ENCODE results near the gene SMYD3.
"Not testable (repeated sequence)": the region's sequence is repeated elsewhere in the genome, so short reads cannot be mapped to it uniquely, and the experiment has no call there.

Gene SMYD3

DNA sequence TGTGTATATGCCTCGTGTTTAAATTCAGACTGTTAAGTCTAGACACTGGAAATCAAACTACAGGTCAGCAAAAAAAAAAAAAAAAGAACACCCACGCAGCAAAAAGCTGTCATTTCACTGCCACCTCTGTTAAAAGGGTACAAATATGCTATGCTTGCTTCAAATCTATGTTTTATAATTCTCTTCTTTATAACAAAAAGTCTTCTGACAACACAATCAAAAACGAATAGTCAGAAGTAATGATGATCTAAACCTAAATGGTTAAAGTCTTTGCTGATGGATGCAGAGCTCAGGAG, 438.9 kb downstream of the SMYD3 start:
- DNase-seq (ENCODE audit: low read depth): no peak

DNA sequence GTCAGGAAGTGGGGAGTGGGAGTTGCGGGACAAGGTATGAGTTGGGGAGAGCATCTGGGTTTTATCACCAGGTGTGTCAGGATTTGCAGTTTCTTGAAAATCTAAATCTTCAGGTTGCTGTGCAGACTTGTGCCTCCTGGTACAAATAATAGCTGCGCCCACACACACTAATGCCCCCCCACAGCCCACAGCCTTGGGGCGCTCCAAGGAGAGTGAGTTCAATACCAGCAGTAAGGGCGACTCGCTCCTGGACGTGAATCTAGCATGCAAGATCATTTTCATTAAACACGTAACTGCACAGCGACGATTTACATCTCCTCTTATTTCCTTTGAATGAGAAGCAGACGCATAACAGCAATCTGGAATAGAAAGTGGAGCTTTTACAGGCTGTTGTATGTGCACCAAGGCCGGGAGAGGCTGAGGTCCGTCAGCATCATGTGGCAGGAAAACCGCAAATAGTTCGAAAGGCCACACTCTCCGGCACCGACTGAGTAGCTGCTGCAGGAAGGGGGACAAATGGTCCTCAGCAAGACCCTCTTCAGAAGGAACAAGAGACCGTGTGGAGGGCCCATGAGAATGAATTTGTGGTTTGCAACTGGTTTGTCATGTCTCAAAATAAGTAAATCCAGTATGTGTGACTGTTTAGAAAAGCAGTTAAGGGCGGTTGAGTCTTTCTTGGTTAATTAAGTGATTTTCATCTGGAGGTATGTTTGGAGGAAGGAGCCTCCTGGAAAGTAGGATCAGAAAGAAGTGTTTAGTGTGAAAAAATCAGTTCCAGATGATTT, 439.5 kb downstream of the SMYD3 start:
- no peak for DNase-seq (ENCODE audit: low read depth)

DNA sequence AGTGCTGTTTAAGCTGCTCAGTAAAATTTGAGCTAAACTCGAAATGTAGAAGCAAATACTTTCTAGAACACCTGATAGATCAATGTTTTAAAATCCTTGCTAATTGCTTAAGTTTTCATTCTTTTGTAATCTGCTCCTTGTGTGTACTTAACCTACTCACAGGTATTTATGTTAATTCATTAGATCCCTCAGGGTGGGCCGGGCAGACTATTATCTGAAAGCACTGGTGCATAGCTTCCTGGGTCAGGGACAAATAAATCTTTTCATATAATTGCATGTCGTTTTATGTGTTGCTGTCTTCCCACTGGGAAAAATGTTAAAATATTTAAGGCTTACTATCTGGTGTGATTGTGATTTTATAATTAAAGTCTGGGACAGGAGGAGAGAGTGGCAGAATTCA, 440.5 kb downstream of the SMYD3 start:
- DNase-seq (ENCODE audit: low read depth): no peak

DNA sequence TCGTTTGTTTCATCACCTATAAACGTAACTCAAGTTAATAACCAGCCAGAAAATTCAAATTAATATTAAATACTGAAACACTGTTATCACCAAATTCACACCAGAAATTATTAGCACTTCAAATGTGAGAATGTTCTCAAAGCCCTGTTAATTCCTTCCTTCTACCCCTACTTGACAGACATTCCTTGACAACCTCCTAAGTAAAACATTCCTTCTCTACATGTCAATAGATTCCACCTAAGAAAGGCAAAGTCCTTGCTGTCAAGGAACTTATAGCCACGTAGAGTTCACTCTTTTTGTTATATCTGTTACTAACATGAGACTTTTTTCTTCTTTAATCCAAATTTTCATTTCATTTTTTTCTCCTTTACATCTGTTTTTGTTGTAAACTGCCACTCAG, 441.5 kb downstream of the SMYD3 start:
- no peak for DNase-seq (ENCODE audit: low read depth)

DNA sequence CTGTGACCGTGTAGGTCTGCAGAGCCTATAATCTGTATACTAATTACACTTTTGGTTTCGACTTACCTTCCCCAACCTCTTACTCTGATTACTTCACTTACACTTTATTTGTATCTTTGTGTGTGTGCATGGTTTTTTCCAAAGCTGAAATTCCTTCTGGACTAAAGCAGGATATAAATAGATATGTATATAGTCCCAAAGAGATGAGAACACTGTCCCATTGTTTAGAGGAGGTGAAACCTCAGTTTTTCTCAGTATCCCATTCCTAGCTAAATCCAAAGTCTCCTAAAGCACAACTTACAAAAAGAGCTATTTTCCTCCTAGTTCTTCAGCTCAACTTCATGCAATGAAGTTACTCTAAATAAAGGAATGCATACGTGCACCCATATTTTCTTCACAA, 442.2 kb downstream of the SMYD3 start:
- no peak for DNase-seq (ENCODE audit: low read depth)

DNA sequence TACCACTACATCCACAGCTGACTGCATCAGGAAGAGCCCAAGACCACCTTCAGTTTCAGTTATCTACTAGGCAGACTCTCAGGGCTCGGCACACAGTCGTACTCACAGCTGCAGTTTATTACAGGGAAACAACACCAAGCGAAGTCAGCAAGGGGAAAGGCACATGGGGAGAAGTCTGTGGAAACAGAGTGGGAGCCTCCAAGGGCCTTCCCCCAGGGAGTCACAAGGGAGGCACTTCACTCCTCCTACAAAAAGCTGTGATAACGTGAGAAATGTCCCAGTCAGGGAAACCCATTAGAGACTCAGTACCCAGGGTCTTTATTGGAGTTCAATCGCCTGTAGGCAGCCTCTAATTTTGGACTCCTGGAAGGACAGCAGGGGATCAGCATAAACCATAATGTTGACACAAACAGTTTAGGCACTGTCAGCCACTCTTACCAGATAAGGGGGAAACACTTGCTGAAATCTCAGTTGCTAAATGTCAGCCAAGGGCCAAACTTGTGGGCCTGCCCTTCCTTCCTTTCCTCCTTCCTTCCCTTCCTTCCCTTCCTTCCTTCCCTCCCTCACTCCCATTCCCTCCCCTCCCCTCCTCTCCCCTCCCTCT, 444.0 kb downstream of the SMYD3 start:
- no peak for DNase-seq (ENCODE audit: low read depth)

DNA sequence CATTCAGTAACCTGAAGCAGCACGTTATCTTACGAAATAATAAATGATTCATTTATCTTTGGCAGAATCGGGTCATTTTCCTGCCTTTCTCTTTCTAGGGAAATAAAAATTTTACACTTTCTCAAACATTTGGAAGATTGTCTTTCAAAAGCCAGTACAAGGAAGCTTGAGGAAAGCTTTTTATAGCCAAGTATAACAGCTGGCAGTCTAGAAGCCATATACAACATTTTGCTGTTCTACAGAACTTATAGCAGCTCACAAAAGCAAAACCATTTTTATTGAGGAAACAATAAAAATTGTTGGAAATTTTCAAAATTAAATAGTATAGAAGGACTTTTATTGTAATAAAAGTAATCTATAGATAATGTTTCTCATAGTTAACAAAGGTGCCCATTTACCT, 448.6 kb downstream of the SMYD3 start:
- no peak for DNase-seq (ENCODE audit: low read depth)

DNA sequence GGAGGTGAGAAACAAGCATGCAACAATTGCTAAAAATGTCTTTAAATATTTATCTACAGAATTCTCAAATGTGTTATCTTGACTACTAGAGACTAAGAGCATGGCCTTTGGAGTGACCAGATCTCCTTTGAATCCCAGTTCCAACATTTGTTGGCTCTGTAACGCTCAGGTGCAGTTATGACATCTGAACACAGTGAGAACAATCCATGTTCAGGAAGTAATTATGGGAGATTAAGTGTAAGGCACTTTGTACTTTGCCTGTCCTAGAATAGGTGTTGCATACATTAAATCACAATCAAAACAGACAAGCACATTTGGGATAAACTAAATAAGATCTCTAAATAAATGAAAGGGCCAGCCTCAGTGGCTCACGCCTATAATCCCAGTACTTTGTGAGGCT, 454.5 kb downstream of the SMYD3 start:
- no peak for DNase-seq (ENCODE audit: low read depth)

DNA sequence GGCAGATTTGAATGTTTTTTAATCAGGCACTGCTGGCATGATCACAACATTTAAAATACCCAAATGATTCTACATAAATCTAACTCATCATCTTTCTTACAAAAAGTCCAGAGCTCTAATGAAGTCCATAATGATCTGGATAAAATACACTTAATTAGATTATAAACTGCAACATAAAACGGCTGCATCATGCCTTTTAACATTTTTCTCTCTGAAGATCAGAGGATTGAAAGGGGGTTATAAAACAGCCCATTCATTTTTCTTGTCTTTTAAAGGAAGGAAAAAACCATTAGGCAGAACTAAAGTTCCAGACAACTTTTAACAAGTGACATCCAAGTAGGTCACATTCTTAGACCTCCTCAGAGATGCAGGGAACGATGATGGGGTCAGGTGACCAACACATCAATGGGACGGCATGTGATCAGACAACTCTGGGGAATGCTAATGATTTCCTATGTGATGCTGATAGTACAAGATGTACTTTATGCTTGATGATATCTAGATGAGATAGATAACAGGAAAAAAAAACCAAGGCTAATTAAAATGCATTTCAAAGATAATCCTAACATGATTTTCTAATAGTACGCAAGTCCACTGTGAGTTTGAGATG, 455.1 kb downstream of the SMYD3 start:
- DNase-seq (ENCODE audit: low read depth): no peak

DNA sequence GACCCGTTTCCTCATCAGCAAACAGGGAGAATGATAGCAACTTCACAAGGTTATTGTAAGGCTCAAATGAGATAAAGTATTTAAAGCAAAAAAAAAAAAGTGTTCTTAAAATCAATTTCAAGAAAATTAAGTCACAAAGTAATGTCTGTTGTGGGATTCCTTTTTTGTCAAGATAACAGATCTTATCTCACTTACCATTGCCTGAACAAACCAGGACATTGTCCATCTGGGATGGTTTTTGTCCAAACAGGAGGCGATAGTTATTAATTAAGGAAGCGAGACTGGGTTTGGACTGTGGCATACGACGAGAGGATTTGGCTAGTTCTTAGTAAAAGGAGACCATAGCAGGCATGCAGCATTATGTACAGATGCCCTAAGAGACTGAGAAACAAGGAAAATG, 458.4 kb downstream of the SMYD3 start:
- no peak for DNase-seq (ENCODE audit: low read depth)

DNA sequence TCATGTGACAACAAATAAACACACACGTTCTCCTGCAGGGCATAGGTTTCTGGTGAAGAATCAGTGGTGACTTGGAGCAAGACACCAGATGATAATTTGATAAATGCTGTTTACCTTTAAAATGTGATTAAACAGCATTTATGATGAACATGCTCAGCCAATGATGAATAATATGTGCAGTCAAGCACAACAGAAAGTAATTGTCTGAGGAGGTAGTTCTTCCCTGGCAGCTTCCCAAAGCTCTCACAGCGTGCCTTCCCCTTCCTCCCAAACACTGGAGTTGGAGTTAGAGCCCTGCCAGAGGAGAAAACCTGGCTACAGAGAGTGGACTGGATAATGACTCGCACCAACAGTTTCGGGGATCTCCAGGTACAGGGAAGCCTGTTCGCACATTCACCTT, 463.5 kb downstream of the SMYD3 start:
- DNase-seq (ENCODE audit: low read depth): no peak

DNA sequence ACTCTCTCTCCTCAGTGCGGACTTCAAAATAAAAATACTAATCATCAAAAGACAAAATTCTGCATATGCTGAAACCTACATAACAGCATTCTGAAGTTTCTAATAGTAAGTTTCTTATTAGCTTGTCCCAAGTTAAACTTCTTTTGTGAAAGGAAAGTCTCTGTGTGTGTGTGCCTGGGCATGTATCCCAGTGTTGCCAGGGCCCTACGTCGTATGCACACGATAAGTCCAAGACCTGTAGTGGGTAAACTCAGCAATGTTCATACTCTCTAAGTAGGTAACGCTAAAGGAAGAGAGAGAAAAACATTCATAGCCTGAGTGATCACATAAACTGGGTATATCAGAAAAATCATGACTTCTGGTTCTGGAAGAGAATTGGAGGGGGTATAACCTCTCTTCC, 465.7 kb downstream of the SMYD3 start:
- DNase-seq (ENCODE audit: low read depth): no peak

DNA sequence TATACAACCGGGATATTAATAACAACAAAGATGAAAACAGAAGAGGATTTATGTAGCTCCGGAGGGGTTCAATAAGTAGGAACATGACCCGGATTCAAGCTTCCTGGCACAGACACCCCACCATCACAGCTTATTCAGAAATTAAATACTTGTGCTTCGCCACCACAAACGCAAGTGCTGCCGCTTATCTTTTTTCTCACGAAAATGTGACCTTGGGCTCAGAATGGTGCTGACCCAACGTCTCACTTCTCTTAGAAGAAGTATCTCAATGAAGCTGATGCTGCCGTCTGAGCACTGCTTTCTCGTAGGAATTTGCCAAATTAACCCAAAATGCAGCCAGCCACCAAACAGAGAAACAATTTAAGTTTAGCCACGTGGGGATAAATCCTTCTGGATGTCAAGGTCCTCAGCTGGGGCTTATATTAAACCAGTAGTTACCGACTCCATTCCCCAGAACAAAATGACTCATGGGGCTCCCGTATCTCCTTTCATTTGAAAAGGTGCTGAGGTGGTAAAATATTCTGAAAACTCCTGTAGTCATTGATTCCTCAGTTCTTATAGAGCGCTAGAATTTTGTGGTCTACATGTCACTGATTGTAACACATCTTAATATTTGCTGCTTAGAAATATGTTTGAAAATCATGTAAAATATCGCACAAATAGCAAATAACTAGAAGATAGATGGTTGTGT, 466.7 kb downstream of the SMYD3 start:
- DNase-seq (ENCODE audit: low read depth): no peak

DNA sequence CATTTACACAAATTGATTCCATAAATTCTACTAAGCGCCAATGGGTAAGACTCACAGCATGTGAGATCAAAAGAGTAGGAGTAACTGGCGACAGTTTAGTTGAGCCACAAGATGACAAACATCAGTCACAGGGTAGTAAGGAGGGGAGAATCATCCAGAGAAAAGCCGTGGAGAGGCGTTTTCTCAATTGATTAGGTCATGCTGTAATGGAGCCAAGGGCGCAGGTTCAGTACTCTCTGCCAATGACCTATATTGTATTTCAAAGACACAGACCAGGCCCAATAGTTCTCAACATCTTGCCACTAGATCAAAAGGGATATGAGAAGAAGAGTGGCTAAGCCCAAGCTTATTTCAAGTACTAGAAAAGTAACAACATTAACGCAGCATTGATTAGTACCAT, 467.5 kb downstream of the SMYD3 start:
- DNase-seq (ENCODE audit: low read depth): no peak

DNA sequence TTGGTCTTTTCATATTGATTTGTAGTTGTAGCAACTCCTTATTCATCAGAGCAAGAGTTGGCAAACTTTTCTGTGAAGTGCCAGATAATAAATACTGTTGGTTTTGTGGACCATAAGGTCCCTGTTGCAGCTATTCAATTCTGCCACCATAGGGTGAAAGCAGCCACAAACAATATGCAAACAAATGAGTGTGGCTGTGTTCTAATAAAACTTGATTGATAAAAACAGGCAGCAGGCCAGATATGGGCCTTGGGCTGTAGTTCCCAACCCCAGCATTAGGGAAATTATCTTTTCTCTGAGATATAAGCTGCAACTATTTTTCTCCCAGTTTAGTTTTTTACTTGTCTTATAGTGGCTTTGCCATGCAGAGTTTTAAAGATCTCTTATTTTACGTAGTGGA, 469.2 kb downstream of the SMYD3 start:
- no peak for DNase-seq (ENCODE audit: low read depth)

DNA sequence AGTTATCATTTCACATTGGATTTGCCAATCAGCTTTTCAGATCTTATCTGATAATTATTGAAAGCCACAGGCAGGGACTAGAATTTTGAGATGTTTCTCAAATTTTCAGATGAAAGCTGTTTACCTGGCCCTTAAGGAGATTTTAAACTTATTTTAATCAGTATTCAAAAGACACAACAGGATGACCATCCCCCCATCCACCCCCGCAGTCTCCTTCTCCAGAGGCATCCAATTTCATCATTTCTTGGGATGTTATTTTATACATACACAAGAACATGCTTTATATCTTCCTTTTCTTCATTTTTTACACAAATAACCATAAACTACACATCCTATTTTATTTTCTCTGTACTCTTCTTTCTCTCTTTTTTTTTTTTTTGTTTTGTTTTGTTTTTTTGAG, 470.9 kb downstream of the SMYD3 start:
- no peak for DNase-seq (ENCODE audit: low read depth)

DNA sequence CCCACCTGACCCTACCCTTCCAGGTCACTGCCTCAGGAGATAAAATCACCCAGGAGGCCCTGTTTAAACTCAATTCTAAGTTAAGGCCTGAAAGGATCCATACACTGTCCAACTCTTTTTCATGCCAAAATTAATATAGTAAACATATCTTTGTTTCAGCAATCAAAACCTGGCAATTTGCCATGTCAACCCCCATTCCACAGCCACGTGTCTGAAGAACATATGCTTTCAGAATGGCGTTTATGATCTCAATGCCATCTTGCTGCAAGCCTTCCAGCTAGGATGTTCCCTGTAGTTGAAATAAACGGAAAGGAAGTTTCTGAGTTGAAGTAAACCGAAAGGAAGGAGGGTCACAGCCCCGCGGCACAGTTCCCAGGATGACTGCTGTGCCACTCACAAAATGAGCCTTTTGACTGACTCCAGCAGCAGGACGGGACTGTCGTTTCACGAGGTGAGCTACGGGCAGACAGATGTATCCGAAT, 472.0 kb downstream of the SMYD3 start:
- DNase-seq (ENCODE audit: low read depth): no peak

DNA sequence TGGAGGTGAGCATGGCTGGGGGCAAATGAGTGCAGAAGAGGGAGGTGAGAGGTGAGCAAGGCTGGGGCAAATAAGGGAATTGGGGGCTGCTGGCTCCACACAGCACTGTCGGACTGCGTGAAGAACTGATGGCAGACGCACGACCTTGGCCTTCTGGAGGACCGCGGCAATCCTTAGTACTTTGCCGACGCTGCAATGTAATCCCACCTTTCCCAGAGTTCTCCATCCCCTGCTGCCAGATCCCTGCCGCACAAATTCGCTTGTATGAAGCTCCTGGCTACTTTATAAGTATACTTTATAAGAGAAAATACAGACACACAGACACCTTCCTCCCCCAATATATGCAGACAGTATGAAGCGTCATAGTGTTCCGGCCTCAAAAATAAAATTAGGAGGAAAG, 472.4 kb downstream of the SMYD3 start:
- no peak for DNase-seq (ENCODE audit: low read depth)

DNA sequence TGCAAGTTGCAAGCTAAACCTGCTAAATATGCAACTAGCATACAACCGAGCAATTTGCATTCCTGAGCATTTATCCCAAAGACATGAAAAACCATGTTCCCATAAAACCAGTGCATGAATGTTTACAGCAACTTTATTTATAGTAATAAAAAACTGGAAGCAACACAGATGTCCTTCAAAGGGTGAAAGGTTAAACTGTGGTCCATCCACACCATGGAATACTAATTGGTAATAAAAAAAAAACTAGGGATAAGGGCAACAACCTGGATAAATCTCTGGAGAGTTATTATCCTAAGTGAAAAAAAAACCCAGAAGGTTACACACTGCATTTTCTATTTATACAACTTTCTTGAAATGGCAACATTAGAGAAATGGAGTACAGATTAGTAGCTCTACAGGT, 474.1 kb downstream of the SMYD3 start:
- no peak for DNase-seq (ENCODE audit: low read depth)

DNA sequence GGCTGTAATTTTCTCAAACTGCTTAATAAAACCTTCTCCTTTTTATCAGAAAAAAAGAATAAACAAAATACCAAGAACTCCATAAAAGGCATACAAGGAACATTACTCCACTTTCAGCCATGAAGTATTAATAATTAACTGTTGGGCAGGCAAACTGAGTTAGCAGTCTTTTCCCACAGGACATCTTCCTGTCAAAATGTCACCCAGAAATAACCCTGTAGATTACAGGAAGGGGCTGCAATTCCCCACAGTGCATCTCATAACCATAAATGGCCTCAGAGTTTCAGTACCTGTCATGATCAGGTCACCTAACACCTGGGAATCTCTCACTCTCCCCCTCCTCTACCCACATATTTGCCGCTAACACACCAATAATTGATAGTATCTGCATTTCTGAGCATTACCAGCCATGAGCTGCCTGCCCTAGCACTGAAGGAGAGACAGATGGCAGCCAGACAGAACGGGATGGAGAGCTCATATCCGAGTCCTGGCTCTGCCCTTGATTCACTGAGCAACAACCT, 475.0 kb downstream of the SMYD3 start:
- DNase-seq (ENCODE audit: low read depth): no peak

DNA sequence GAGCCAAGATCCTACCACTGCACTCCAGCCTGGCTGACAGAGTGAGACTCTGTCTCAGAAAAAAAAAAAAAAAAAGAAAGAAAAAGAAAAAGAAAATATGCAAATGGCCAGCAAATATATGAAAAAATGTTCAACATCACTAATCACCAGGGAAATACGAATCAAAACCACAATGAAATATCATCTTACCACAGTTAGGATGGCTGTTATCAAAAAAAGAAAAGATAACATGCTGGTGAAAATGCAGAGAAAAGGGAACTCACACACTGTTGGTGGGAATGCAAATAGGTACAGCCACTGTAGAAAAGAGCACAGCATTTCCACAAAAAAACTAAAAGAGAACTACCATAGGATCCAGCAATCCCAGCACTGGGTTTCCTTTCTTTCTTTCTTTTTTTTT, 477.5 kb downstream of the SMYD3 start:
- no peak for DNase-seq (ENCODE audit: low read depth)

DNA sequence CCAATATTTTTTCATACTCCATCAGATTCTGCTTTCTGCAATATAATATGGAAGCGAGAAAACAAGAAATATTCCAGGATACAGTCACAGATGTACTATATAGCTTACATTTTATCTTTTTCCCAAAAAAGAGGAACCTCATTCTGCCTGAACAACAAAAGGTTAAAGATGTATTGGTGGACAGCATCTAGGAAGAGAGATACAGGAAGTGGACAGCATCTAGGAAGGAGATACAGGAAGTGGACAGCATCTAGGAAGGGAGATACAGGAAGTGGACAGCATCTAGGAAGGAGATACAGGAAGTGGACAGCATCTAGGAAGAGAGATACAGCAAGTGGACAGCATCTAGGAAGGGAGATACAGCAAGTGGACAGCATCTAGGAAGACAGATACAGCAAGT, 483.0 kb downstream of the SMYD3 start:
- not testable (repeated sequence) for DNase-seq (ENCODE audit: low read depth)

Measured in activated gamma-delta T cell treated with anti-CD3 and anti-CD28 coated beads, Interleukin-2, amount 50 U/mL, for 16 hours (primary cell).